ENCODE data around the gene KRTAP10-12. TPM values are rescaled to one million over a fixed set of nuclear protein-coding genes. Genes with fewer than 3 reads are reported as not detected.

The KRTAP10-12 gene
- total RNA-seq, 4 donors from 2014 or later, result not detected

- peaks cover 8 to 33% (median 25%) of the 10 kb centered on the region in 3 donors for H3K27me3 ChIP-seq
- peaks cover 0 to 15% (median 4%) of the 10 kb centered on the region in 3 donors for H3K9me3 ChIP-seq
- in situ Hi-C loops (cut with MboI; ENCODE audit: low sequenced_read_pairs in 4 of 4) (no loop called here), intact Hi-C loops (cut with DNase I; ENCODE audit: low total_unique reads) (no loop called here)
- no peak overlapping the region for H3K4me3 ChIP-seq
- no peak overlapping the region for H3K27ac ChIP-seq
- DNase-seq (no peak), ATAC-seq (no peak)
- TF ChIP-seq CTCF (IDR thresholded peaks at IDR 0.05 in 4 of 5, conservative IDR thresholded peaks at IDR 0.05 in 1 of 5) (no peak), POLR2A (IDR thresholded peaks at IDR 0.05) (no peak)
- H3K36me3 ChIP-seq, result no peaks in the 10 kb centered on the region
- H3K4me1 ChIP-seq, result no peaks in the 10 kb centered on the region
Observed at GRCh38 chr21:44695184-44695583, 1.8 kb upstream of the KRTAP10-12 start.

- TF ChIP-seq CTCF (IDR thresholded peaks at IDR 0.05 in 4 of 5, conservative IDR thresholded peaks at IDR 0.05 in 1 of 5), result no peak
- TF ChIP-seq POLR2A (IDR thresholded peaks at IDR 0.05), result no peak
- no peak for ATAC-seq
- in situ Hi-C loops (cut with MboI; ENCODE audit: low sequenced_read_pairs in 4 of 4), result no loop called here
- Histone ChIP-seq H3K9me3 (peaks cover 0 to 15% (median 4%) of the 10 kb centered on the region in 3 donors), H3K27me3 (peaks cover 13 to 36% (median 30%) of the 10 kb centered on the region in 3 donors), H3K27ac (no peak overlapping the region), H3K36me3 (no peaks in the 10 kb centered on the region), H3K4me1 (no peaks in the 10 kb centered on the region), H3K4me3 (no peak overlapping the region)
- DNase-seq, result no peak
- intact Hi-C loops (cut with DNase I; ENCODE audit: low total_unique reads), result no loop called here
Observed at GRCh38 chr21:44695641-44696040, 1.3 kb upstream of the KRTAP10-12 start.

GRCh38 chr21:44696572-44696971 is 400 bp upstream of the KRTAP10-12 start:
- no peak for DNase-seq

GRCh38 chr21:44697811-44698734 is 1.1 kb downstream of the KRTAP10-12 start:
- DNase-seq, result no peak
- in situ Hi-C loops (cut with MboI; ENCODE audit: low sequenced_read_pairs in 4 of 4) (no loop called here), intact Hi-C loops (cut with DNase I; ENCODE audit: low total_unique reads) (no loop called here)
- Histone ChIP-seq H3K9me3 (peaks cover 0 to 11% (median 2%) of the 10 kb centered on the region in 3 donors), H3K4me3 (no peak overlapping the region), H3K36me3 (no peaks in the 10 kb centered on the region), H3K27ac (no peak overlapping the region), H3K4me1 (no peaks in the 10 kb centered on the region), H3K27me3 (peaks cover 31 to 58% (median 54%) of the 10 kb centered on the region in 3 donors)
- no peak for ATAC-seq
- TF ChIP-seq CTCF (IDR thresholded peaks at IDR 0.05 in 4 of 5, conservative IDR thresholded peaks at IDR 0.05 in 1 of 5), result no peak
- no peak for TF ChIP-seq POLR2A (IDR thresholded peaks at IDR 0.05)

More at GRCh38 chr21:44696572-44696971, 400 bp upstream of the KRTAP10-12 start:
- no peak for ATAC-seq
- Histone ChIP-seq H3K27ac (no peak overlapping the region), H3K9me3 (peaks cover 0 to 15% (median 4%) of the 10 kb centered on the region in 3 donors), H3K27me3 (peaks cover 20 to 43% (median 39%) of the 10 kb centered on the region in 3 donors), H3K4me3 (no peak overlapping the region), H3K36me3 (no peaks in the 10 kb centered on the region), H3K4me1 (no peaks in the 10 kb centered on the region)
- in situ Hi-C loops (cut with MboI; ENCODE audit: low sequenced_read_pairs in 4 of 4) (no loop called here), intact Hi-C loops (cut with DNase I; ENCODE audit: low total_unique reads) (no loop called here)
- TF ChIP-seq POLR2A (IDR thresholded peaks at IDR 0.05) (no peak), CTCF (IDR thresholded peaks at IDR 0.05 in 4 of 5, conservative IDR thresholded peaks at IDR 0.05 in 1 of 5) (no peak)
